Measurements from ENCODE around the gene DEFB121. TPM values are rescaled to one million over a fixed set of nuclear protein-coding genes. Genes with fewer than 3 reads are reported as not detected.

The DEFB121 gene
- total RNA-seq, 1 donor from 2014 or later, result not detected

- DNase-seq, result no peak
- ATAC-seq (ENCODE audit: low read depth), result no peak
- intact Hi-C loops (cut with micrococcal nuclease), result no loop called here
These were observed 9.6 kb upstream of the DEFB121 start for GRCh38 chr20:31415653-31416052.

GRCh38 chr20:31414381-31414780 lies 8.4 kb upstream of the DEFB121 start:
- no peak overlapping the region for H3K27ac Mint-ChIP-seq
- intact Hi-C loops (cut with micrococcal nuclease), result loop anchor here (5.0 kb wide), 1 partner anchor 198 kb away; no protein-coding TSS in a partner anchor
- CTCF ChIA-PET, result no interaction called here
- no peak for TF ChIP-seq CTCF (IDR thresholded peaks at IDR 0.05)
- peaks cover 3% of the 10 kb centered on the region for H3K27me3 Mint-ChIP-seq
- H3K4me1 Mint-ChIP-seq, result no peaks in the 10 kb centered on the region
- peaks cover 2% of the 10 kb centered on the region for H3K9me3 Mint-ChIP-seq
- no peak for ATAC-seq (ENCODE audit: low read depth)
- POLR2A ChIA-PET, result interaction anchor here (0.7 kb wide), 1 partner anchor 807 kb away, joined by 12 read pairs; no protein-coding TSS in a partner anchor
- no peak overlapping the region for H3K4me3 Mint-ChIP-seq
- no peaks in the 10 kb centered on the region for H3K36me3 Mint-ChIP-seq (ENCODE audit: low read depth)
- DNase-seq, result no peak

More at GRCh38 chr20:31415653-31416052, 9.6 kb upstream of the DEFB121 start:
- ChIA-PET CTCF (no interaction called here), POLR2A (no interaction called here)
- Mint-ChIP-seq H3K36me3 (ENCODE audit: low read depth) (no peaks in the 10 kb centered on the region), H3K4me3 (no peak overlapping the region), H3K9me3 (no peaks in the 10 kb centered on the region), H3K27me3 (peaks cover 3% of the 10 kb centered on the region), H3K27ac (no peak overlapping the region), H3K4me1 (no peaks in the 10 kb centered on the region)
- TF ChIP-seq CTCF (IDR thresholded peaks at IDR 0.05), result no peak

GRCh38 chr20:31410011-31410410 lies 4.0 kb upstream of the DEFB121 start:
- Mint-ChIP-seq H3K36me3 (ENCODE audit: low read depth) (no peaks in the 10 kb centered on the region), H3K27me3 (peaks cover 4% of the 10 kb centered on the region), H3K27ac (no peak overlapping the region), H3K4me1 (no peaks in the 10 kb centered on the region), H3K4me3 (no peak overlapping the region), H3K9me3 (peaks cover 2% of the 10 kb centered on the region)
- intact Hi-C loops (cut with micrococcal nuclease), result loop anchor here (5.0 kb wide), 1 partner anchor 202 kb away; no protein-coding TSS in a partner anchor
- TF ChIP-seq CTCF (IDR thresholded peaks at IDR 0.05), result no peak
- ATAC-seq (ENCODE audit: low read depth) (no peak), DNase-seq (no peak)
- ChIA-PET CTCF (no interaction called here), POLR2A (no interaction called here)

GRCh38 chr20:31403886-31404285 lies 2.1 kb downstream of the DEFB121 start:
- no peaks in the 10 kb centered on the region for H3K9me3 Mint-ChIP-seq
- H3K4me1 Mint-ChIP-seq, result no peaks in the 10 kb centered on the region
- no peak for TF ChIP-seq CTCF (IDR thresholded peaks at IDR 0.05)
- H3K27ac Mint-ChIP-seq, result no peak overlapping the region
- ATAC-seq (ENCODE audit: low read depth), result no peak
- no peak for DNase-seq
- H3K36me3 Mint-ChIP-seq (ENCODE audit: low read depth), result no peaks in the 10 kb centered on the region
- POLR2A ChIA-PET, result no interaction called here
- CTCF ChIA-PET, result no interaction called here
- no peak overlapping the region for H3K4me3 Mint-ChIP-seq
- peaks cover 6% of the 10 kb centered on the region for H3K27me3 Mint-ChIP-seq
- intact Hi-C loops (cut with micrococcal nuclease), result no loop called here

GRCh38 chr20:31394900-31395299 lies 11.1 kb downstream of the DEFB121 start:
- ATAC-seq (ENCODE audit: low read depth), result no peak
- POLR2A ChIA-PET, result interaction anchor here (0.6 kb wide), 1 partner anchor 23 kb away, joined by 3 read pairs; no protein-coding TSS in a partner anchor
- intact Hi-C loops (cut with micrococcal nuclease), result no loop called here

More at GRCh38 chr20:31394900-31395299, 11.1 kb downstream of the DEFB121 start:
- no peak for TF ChIP-seq CTCF (IDR thresholded peaks at IDR 0.05)
- H3K27ac Mint-ChIP-seq, result no peak overlapping the region
- no peak overlapping the region for H3K4me3 Mint-ChIP-seq
- H3K27me3 Mint-ChIP-seq, result peaks cover 7% of the 10 kb centered on the region
- H3K9me3 Mint-ChIP-seq, result no peaks in the 10 kb centered on the region
- DNase-seq, result no peak
- no peaks in the 10 kb centered on the region for H3K4me1 Mint-ChIP-seq
- no peaks in the 10 kb centered on the region for H3K36me3 Mint-ChIP-seq (ENCODE audit: low read depth)
- CTCF ChIA-PET, result no interaction called here

Data from activated B cell treated with CpG ODN at 0.5 μM for 24 hours (primary cell).